ENCODE data around the gene USP20. TPM values are rescaled to one million over a fixed set of nuclear protein-coding genes. Genes with fewer than 3 reads are reported as not detected.
A peak's percentile ranks its signal among the peaks of the same experiment; 100 is the strongest.

USP20 gene
- total RNA-seq, 1 experiment from 2014 or later, result 16.8 TPM

DNA sequence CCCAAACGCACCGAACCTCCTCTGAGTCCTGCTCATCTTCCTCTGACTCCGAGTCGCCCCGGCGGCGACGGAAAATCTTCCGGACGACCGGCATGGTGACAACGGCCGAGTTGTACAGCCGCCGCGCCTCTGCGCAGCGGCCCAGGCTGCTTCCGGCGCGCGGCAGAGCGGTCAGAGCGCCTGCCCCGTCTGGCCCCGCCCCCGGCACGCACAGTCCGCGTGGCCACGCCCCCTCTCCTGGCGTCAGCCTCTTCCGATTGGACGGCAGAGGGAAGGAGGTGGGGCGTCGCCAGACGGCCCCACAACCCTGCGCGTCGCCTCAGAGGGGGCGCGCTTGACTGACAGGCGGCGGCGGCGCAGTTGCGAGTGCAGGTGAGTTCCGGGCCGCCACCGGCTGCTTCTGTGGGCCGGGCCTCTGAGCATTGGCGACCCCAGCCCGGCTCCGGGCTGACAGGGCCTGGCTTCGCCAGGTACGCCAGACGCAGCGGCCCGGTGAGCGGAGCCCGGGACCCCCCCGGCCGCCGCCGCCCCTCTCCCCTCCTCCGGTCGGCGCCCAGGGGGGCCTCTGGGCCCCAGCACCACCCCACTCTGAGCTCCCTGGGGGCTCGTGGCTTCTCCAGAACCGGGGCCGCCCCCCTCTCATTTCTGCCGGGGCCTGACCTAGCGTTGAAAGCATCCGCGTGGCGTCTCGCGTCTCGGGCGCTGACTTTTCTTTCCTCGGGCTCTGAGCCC, at the start of gene USP20, which contains the start of gene C9orf78 (continued):
- no peak for TF ChIP-seq CTCF (IDR thresholded peaks at IDR 0.05 in 2 of 3, conservative IDR thresholded peaks at IDR 0.05 in 1 of 3; ENCODE audit: borderline replicate concordance in 1 of 3, insufficient read depth in 1 of 3, low read depth in 2 of 3, low read length in 2 of 3)
- peak; percentile 61 for TF ChIP-seq ZFX (IDR thresholded peaks at IDR 0.05)

DNA sequence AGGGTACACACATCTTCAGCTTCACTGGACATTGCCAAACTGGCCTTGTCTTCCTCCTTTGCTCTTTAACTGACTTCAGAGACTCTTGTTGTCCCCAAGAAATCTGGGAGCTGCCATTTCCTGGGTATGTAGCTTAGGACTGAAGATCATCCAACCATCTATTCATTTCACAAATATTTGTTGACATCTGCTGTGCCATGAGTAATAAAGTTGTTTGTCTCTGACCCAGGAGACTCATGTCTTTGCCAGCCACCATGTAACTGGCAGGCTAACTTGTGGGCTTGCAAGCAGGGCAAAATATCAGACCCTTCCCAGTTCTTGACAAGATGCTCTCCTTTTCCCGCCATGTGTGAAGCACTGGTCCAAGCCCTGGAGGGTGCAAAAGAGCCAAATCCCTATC, 49.4 kb upstream of the USP20 start:
- peaks cover 3 to 11% of the 10 kb centered on the region in 2 experiments; a peak in 2 of 4 replicates for H3K4me1 ChIP-seq (ENCODE audit: control insufficient read depth in 1 of 2, insufficient read depth in 2 of 2, low read length in 2 of 2)
- no TSS peak for BruUV-seq (replicated peaks)
- no peak overlapping the region for H3K9ac ChIP-seq (ENCODE audit: low read length)
- ChIA-PET POLR2A (no interaction called here), RAD21 (ENCODE audit: low non-redundant PET in 1 of 2, low total read pairs in 2 of 2, uncharacterized antibody in 2 of 2, unreplicated experiment in 2 of 2) (no interaction called here), CTCF (no interaction called here)
- H3K9me3 ChIP-seq (ENCODE audit: control insufficient read depth in 1 of 2, insufficient read depth in 1 of 2, low read depth in 1 of 2, low read length in 2 of 2), result no peaks in the 10 kb centered on the region
- no peak overlapping the region for H2AFZ ChIP-seq (ENCODE audit: low read depth, low read length, poor library complexity, severe bottlenecking)
- no peak overlapping the region for H3K4me2 ChIP-seq (ENCODE audit: low read length)
- no peak overlapping the region for H3K4me3 ChIP-seq (replicated peaks in 1 of 2; ENCODE audit: low read depth in 1 of 2, low read length in 2 of 2)
- no peaks in the 10 kb centered on the region for H3K79me2 ChIP-seq (ENCODE audit: insufficient read depth, low read length)
- intact Hi-C loops (cut with micrococcal nuclease), result loop anchor here (2.0 kb wide), 1 partner anchor 655 kb away; no protein-coding TSS in a partner anchor
- no peak overlapping the region for H3K27ac ChIP-seq (ENCODE audit: low read depth, low read length)
- ATAC-seq (no peak), DNase-seq (ENCODE audit: low read depth, low spot score) (no peak)
- no peak for TF ChIP-seq SIN3A (IDR thresholded peaks at IDR 0.05; ENCODE audit: low read depth)
- no peak for TF ChIP-seq MAX (IDR thresholded peaks at IDR 0.05)
- TF ChIP-seq CBX3 (IDR thresholded peaks at IDR 0.05; ENCODE audit: low read depth), result no peak
- TF ChIP-seq EZH2phosphoT487 (IDR thresholded peaks at IDR 0.05; ENCODE audit: borderline replicate concordance), result no peak
- no peak for TF ChIP-seq JUND (IDR thresholded peaks at IDR 0.05)
- TF ChIP-seq EZH2 (IDR thresholded peaks at IDR 0.05), result no peak
- no peaks in the 10 kb centered on the region for H3K27me3 ChIP-seq (ENCODE audit: insufficient read depth, low read length)
- no peaks in the 10 kb centered on the region for H3K36me3 ChIP-seq (ENCODE audit: control insufficient read depth in 1 of 2, insufficient read depth in 2 of 2, low read length in 2 of 2)
- H3K9me2 ChIP-seq (ENCODE audit: insufficient read depth), result no peaks in the 10 kb centered on the region
- H4K20me1 ChIP-seq (ENCODE audit: insufficient read depth), result no peaks in the 10 kb centered on the region

Measured in HCT116 (cell line).